Smooth muscle cell (in vitro differentiated cells): ENCODE measurements around the gene ERCC6L. TPM values are rescaled to one million over a fixed set of nuclear protein-coding genes. Genes with fewer than 3 reads are reported as not detected.

Experiments
- DNase-seq: peaks from one replicate; lab custom pipeline; 2025; ENCODE audit not compliant: unreplicated experiment; lab: John Stamatoyannopoulos, UW
- H2AFZ ChIP-seq: fragments of 200-600 bp; sonication (generic); 2 replicates; pipeline ENCODE4 v1.6.0; 2016; ENCODE audit warnings: antibody characterized with exemption, low read depth, mild to moderate bottlenecking
- H3F3A ChIP-seq: fragments of 200-600 bp; sonication (generic); 2 replicates; pipeline ENCODE4 v1.6.0; 2017; ENCODE audit warnings: antibody characterized with exemption, low read depth
- H3K27ac ChIP-seq: fragments of 200-600 bp; sonication (generic); 2 replicates; pipeline ENCODE4 v1.5.1; 2016; ENCODE audit warnings: low read depth, mild to moderate bottlenecking
- H3K27me3 ChIP-seq: fragments of 200-600 bp; sonication (generic); 2 replicates; pipeline ENCODE4 v1.6.1; 2016; ENCODE audit warnings: low read depth, mild to moderate bottlenecking
- H3K36me3 ChIP-seq: fragments of 200-600 bp; sonication (generic); 2 replicates; pipeline ENCODE4 v1.5.1; 2016; ENCODE audit warnings: low read depth
- H3K4me1 ChIP-seq: fragments of 200-600 bp; sonication (generic); 2 replicates; pipeline ENCODE4 v1.5.1; 2016; ENCODE audit warnings: low read depth
- H3K4me2 ChIP-seq: fragments of 200-600 bp; sonication (generic); 2 replicates; pipeline ENCODE4 v1.6.0; 2016; ENCODE audit warnings: mild to moderate bottlenecking
- H3K4me3 ChIP-seq: fragments of 200-600 bp; sonication (generic); 2 replicates; pipeline ENCODE4 v1.5.1; 2016; ENCODE audit warnings: mild to moderate bottlenecking
- H3K79me2 ChIP-seq: fragments of 200-600 bp; sonication (generic); 2 replicates; pipeline ENCODE4 v1.6.0; 2016; ENCODE audit warnings: low read depth, mild to moderate bottlenecking
- H3K9ac ChIP-seq: fragments of 200-600 bp; sonication (generic); 2 replicates; pipeline ENCODE4 v1.6.0; 2016; ENCODE audit warnings: low read depth
- H3K9me3 ChIP-seq: fragments of 200-600 bp; sonication (generic); replicated peaks from 2 replicates; pipeline ENCODE4 v1.5.1; 2016; ENCODE audit warnings: low read depth
- H4K20me1 ChIP-seq: fragments of 200-600 bp; sonication (generic); 2 replicates; pipeline ENCODE4 v1.6.0; 2016; ENCODE audit warnings: low read depth
- CTCF ChIP-seq: fragments of 200-600 bp; sonication (generic); IDR thresholded peaks from 2 replicates; pipeline ENCODE4 v1.5.1; 2017; ENCODE audit warnings: borderline replicate concordance, mild to moderate bottlenecking, antibody characterized with exemption; ENCODE audit not compliant: insufficient read depth, poor library complexity, severe bottlenecking
- WGBS: methylation state at CpG from one replicate; pipeline ENCODE4 v1.1.7; 2016; ENCODE audit warnings: low lambda C conversion rate; 5-methylcytosine and 5-hydroxymethylcytosine counted together
- polyA plus RNA-seq: library from polyadenylated mRNA; unstranded; fragments of >200 nt; fragmentation: Nextera tagmentation; extraction: Ambion mirVana; gene quantifications from 2 replicates; pipeline ENCODE4 v1.2.1, GENCODE V29; 2016
- total RNA-seq: library from RNA; depleted of rRNA; stranded (reverse); fragments of >200 nt; gene quantifications from 2 replicates; pipeline ENCODE4 v1.2.3, GENCODE V29; 2014

ERCC6L gene
- total and polyA plus RNA-seq, 2 experiments from 2014 or later: 0.89 to 1.5 TPM

GRCh38 chrX:72276478-72276953 is 37.7 kb upstream of the ERCC6L start:
- Histone ChIP-seq H4K20me1 (peaks cover 45% of the 10 kb centered on the region), H3F3A (peaks cover 6% of the 10 kb centered on the region), H3K36me3 (no peaks in the 10 kb centered on the region), H3K79me2 (peaks cover 25% of the 10 kb centered on the region), H2AFZ (no peak overlapping the region), H3K9ac (peak overlapping the region; percentile 93), H3K4me3 (peak overlapping the region; percentile 85), H3K4me2 (peak overlapping the region; percentile 79), H3K4me1 (peaks cover 19% of the 10 kb centered on the region), H3K9me3 (no peaks in the 10 kb centered on the region), H3K27me3 (no peaks in the 10 kb centered on the region), H3K27ac (peak overlapping the region; percentile 96)
- TF ChIP-seq CTCF: no peak
- no peak for DNase-seq
- 32% methylated on average over 18 of the region's 18 CpGs for WGBS

DNA sequence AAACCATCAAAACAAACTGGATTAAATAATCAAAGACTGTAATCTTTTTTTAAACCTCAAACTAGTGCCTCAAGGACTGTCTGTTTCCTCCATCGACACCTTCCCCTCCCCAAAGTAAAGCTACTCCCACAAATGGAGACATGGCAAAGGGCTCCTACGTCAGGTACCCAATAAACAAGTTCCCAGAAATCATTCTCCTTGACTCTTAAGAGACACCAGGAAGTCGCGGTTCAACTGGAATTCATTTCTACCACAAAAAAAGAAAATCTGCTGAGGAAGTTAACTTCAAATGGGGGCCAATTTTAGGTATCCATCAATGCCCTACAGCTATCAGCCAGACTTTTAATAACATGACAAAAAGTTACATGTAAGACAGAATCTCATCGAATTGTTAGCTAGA is 35.7 kb upstream of the ERCC6L start:
- Histone ChIP-seq H3K79me2 (peaks cover 25% of the 10 kb centered on the region), H3K27ac (peak overlapping the region; percentile 96), H2AFZ (no peak overlapping the region), H3K27me3 (no peaks in the 10 kb centered on the region), H3K4me3 (peak overlapping the region; percentile 85), H3K4me1 (peaks cover 21% of the 10 kb centered on the region), H3K36me3 (no peaks in the 10 kb centered on the region), H3K9ac (peak overlapping the region; percentile 93), H3K4me2 (peak overlapping the region; percentile 79), H4K20me1 (peaks cover 50% of the 10 kb centered on the region), H3F3A (peaks cover 6% of the 10 kb centered on the region), H3K9me3 (no peaks in the 10 kb centered on the region)
- WGBS: 67% methylated on average over 5 of the region's 5 CpGs
- DNase-seq: no peak
- no peak for TF ChIP-seq CTCF

DNA sequence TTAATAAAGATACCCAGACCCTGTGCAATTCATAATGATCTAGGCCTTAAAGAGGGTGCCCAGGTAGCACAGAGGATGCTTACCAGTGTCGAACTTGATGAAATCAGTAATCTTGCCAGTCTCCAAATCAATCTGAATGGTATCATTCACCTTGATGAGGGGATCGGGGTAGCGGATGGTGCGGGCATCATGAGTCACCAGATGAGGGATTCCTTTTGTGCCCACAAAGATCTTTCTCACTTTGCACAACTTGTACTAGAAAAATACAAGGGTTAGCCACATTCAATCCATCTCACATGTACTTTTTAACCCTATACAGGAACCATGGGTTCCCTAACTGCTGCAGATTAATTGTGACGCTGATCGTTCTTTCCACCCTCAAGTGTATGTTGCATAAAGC is 34.9 kb upstream of the ERCC6L start:
- 89% methylated on average over 6 of the region's 6 CpGs for WGBS
- Histone ChIP-seq H3K9me3 (no peaks in the 10 kb centered on the region), H3F3A (peaks cover 6% of the 10 kb centered on the region), H2AFZ (no peak overlapping the region), H3K4me3 (peak overlapping the region; percentile 85), H3K4me1 (peaks cover 21% of the 10 kb centered on the region), H3K27me3 (no peaks in the 10 kb centered on the region), H4K20me1 (peaks cover 50% of the 10 kb centered on the region), H3K79me2 (peaks cover 25% of the 10 kb centered on the region), H3K27ac (peak overlapping the region; percentile 96), H3K4me2 (peak overlapping the region; percentile 79), H3K9ac (no peak overlapping the region), H3K36me3 (no peaks in the 10 kb centered on the region)
- no peak for DNase-seq
- no peak for TF ChIP-seq CTCF

GRCh38 chrX:72272868-72273267 is 34.0 kb upstream of the ERCC6L start:
- Histone ChIP-seq H3K4me1 (peaks cover 21% of the 10 kb centered on the region), H3K36me3 (no peaks in the 10 kb centered on the region), H3K4me2 (no peak overlapping the region), H3K79me2 (peaks cover 25% of the 10 kb centered on the region), H3K4me3 (no peak overlapping the region), H3F3A (peaks cover 6% of the 10 kb centered on the region), H3K9me3 (no peaks in the 10 kb centered on the region), H2AFZ (no peak overlapping the region), H3K27ac (peak overlapping the region; percentile 96), H3K27me3 (no peaks in the 10 kb centered on the region), H4K20me1 (peaks cover 50% of the 10 kb centered on the region), H3K9ac (no peak overlapping the region)
- WGBS: 47% methylated on average over 3 of the region's 3 CpGs
- no peak for TF ChIP-seq CTCF
- no peak for DNase-seq
